ENCODE measurements around the gene LPCAT1. TPM values are rescaled to one million over a fixed set of nuclear protein-coding genes. Genes with fewer than 3 reads are reported as not detected.
"Not testable (repeated sequence)": the region's sequence is repeated elsewhere in the genome, so short reads cannot be mapped to it uniquely, and the experiment has no call there.

LPCAT1 gene
- total RNA-seq, 1 donor from 2014 or later: 119 TPM

GRCh38 chr5:1428107-1428506 is 95.7 kb downstream of the LPCAT1 start:
- DNase-seq (ENCODE audit: low spot score): no peak

- DNase-seq (ENCODE audit: low spot score): no peak
Measured at GRCh38 chr5:1424716-1425115, 99.0 kb downstream of the LPCAT1 start.

- no peak for DNase-seq (ENCODE audit: low spot score)
Measured at GRCh38 chr5:1423901-1424603, 99.7 kb downstream of the LPCAT1 start.

GRCh38 chr5:1422522-1422921 is 101.2 kb downstream of the LPCAT1 start:
- not testable (repeated sequence) for DNase-seq (ENCODE audit: low spot score)

GRCh38 chr5:1421521-1422341 is 102.0 kb downstream of the LPCAT1 start:
- no peak for DNase-seq (ENCODE audit: low spot score)

GRCh38 chr5:1420211-1421195 is 103.3 kb downstream of the LPCAT1 start:
- no peak for DNase-seq (ENCODE audit: low spot score)

- DNase-seq (ENCODE audit: low spot score): no peak
Measured at GRCh38 chr5:1419476-1420210, 104.1 kb downstream of the LPCAT1 start.

GRCh38 chr5:1418921-1419280 is 104.9 kb downstream of the LPCAT1 start:
- no peak for DNase-seq (ENCODE audit: low spot score)

- DNase-seq (ENCODE audit: low spot score): no peak
Measured at GRCh38 chr5:1418238-1418920, 105.4 kb downstream of the LPCAT1 start.

- no peak for DNase-seq (ENCODE audit: low spot score)
Measured at GRCh38 chr5:1417586-1418225, 106.1 kb downstream of the LPCAT1 start.

GRCh38 chr5:1416856-1417469 is 106.8 kb downstream of the LPCAT1 start:
- no peak for DNase-seq (ENCODE audit: low spot score)

GRCh38 chr5:1415626-1416360 is 108.0 kb downstream of the LPCAT1 start:
- DNase-seq (ENCODE audit: low spot score): no peak

- no peak for DNase-seq (ENCODE audit: low spot score)
Measured at GRCh38 chr5:1415059-1415425, 108.7 kb downstream of the LPCAT1 start.

GRCh38 chr5:1414311-1415058 is 109.3 kb downstream of the LPCAT1 start:
- no peak for DNase-seq (ENCODE audit: low spot score)

- DNase-seq (ENCODE audit: low spot score): no peak
Measured at GRCh38 chr5:1413611-1414241, 110.0 kb downstream of the LPCAT1 start.

GRCh38 chr5:1413211-1413610 is 110.5 kb downstream of the LPCAT1 start:
- DNase-seq (ENCODE audit: low spot score): no peak

GRCh38 chr5:1412621-1413020 is 111.1 kb downstream of the LPCAT1 start:
- DNase-seq (ENCODE audit: low spot score): no peak

- DNase-seq (ENCODE audit: low spot score): no peak
Measured at GRCh38 chr5:1412163-1412562, 111.6 kb downstream of the LPCAT1 start.

All from mucosa of gallbladder (tissue), 1 donor.